IPS DF 4.7 (cell line): Measurements from ENCODE around the gene UGT3A2.

Experiments
- DNase-seq: peaks from one replicate; pipeline ENCODE4 v3.0.0-alpha.2; 2013; ENCODE audit warnings: low spot score; ENCODE audit errors: extremely low read depth

The UGT3A2 gene

GRCh38 chr5:36009698-36010097 is 57.0 kb downstream of the UGT3A2 start:
- DNase-seq: no peak

GRCh38 chr5:36007366-36007765 is 59.3 kb downstream of the UGT3A2 start:
- no peak for DNase-seq

- DNase-seq: no peak
Observed at GRCh38 chr5:36006163-36006562, 60.5 kb downstream of the UGT3A2 start.

- no peak for DNase-seq
Observed at GRCh38 chr5:36001032-36001431, 65.7 kb downstream of the UGT3A2 start.

- no peak for DNase-seq
Observed at GRCh38 chr5:35999547-35999946, 67.1 kb downstream of the UGT3A2 start.

- DNase-seq: no peak
Observed at GRCh38 chr5:35996076-35996475, 70.6 kb downstream of the UGT3A2 start.

GRCh38 chr5:35990941-35991611 is 75.6 kb downstream of the UGT3A2 start, which contains the start of gene UGT3A1:
Gene UGT3A1 (minus strand): TSS chr5:35991390. CDS start chr5:35991240, 150 bp downstream.
- peak; percentile 44 for DNase-seq

- DNase-seq: no peak
Observed at GRCh38 chr5:35990520-35990919, 76.2 kb downstream of the UGT3A2 start.

- DNase-seq: no peak
Observed at GRCh38 chr5:35988529-35988928, 78.2 kb downstream of the UGT3A2 start.

- DNase-seq: no peak
Observed at GRCh38 chr5:35987776-35988175, 78.9 kb downstream of the UGT3A2 start.
